GM18867 (cell line): ENCODE measurements around the gene KCNN3.

Experiments used
- ATAC-seq: cut with Tn5 transposase; IDR thresholded peaks from one replicate; pipeline ENCODE4 v1.9.1; 2021; ENCODE audit warnings: mild to moderate bottlenecking, moderate library complexity; ENCODE audit not compliant: unreplicated experiment

The KCNN3 gene

GRCh38 chr1:154861607-154862094 lies 8.4 kb downstream of the KCNN3 start:
- ATAC-seq: no peak

- peak; percentile 63 for ATAC-seq
These were observed 9.8 kb downstream of the KCNN3 start for GRCh38 chr1:154860156-154860870.

- ATAC-seq: peak; percentile 43
These were observed 10.3 kb downstream of the KCNN3 start for GRCh38 chr1:154859786-154860155.

GRCh38 chr1:154859151-154859785 lies 10.8 kb downstream of the KCNN3 start:
- ATAC-seq: no peak

- ATAC-seq: no peak
These were observed 12.5 kb downstream of the KCNN3 start for GRCh38 chr1:154857441-154858215.

GRCh38 chr1:154857022-154857421 lies 13.1 kb downstream of the KCNN3 start:
- no peak for ATAC-seq

- ATAC-seq: no peak
These were observed 13.5 kb downstream of the KCNN3 start for GRCh38 chr1:154856544-154856943.

- no peak for ATAC-seq
These were observed 14.0 kb downstream of the KCNN3 start for GRCh38 chr1:154856049-154856448.

GRCh38 chr1:154855186-154855851 lies 14.8 kb downstream of the KCNN3 start:
- ATAC-seq: no peak

GRCh38 chr1:154852845-154853244 lies 17.2 kb downstream of the KCNN3 start:
- ATAC-seq: no peak

GRCh38 chr1:154851392-154852177 lies 18.5 kb downstream of the KCNN3 start:
- no peak for ATAC-seq

- ATAC-seq: peak; percentile 47
These were observed 20.4 kb downstream of the KCNN3 start for GRCh38 chr1:154849645-154850131.

GRCh38 chr1:154848983-154849382 lies 21.1 kb downstream of the KCNN3 start:
- ATAC-seq: no peak

GRCh38 chr1:154847891-154848290 lies 22.2 kb downstream of the KCNN3 start:
- ATAC-seq: no peak

GRCh38 chr1:154846565-154847442 lies 23.3 kb downstream of the KCNN3 start:
- no peak for ATAC-seq

- ATAC-seq: no peak
These were observed 24.2 kb downstream of the KCNN3 start for GRCh38 chr1:154845879-154846278.

GRCh38 chr1:154845174-154845573 lies 24.9 kb downstream of the KCNN3 start:
- no peak for ATAC-seq

- ATAC-seq: no peak
These were observed 25.8 kb downstream of the KCNN3 start for GRCh38 chr1:154844297-154844681.

- ATAC-seq: no peak
These were observed 26.3 kb downstream of the KCNN3 start for GRCh38 chr1:154843636-154844296.
